CD14-positive monocyte (primary cell): ENCODE measurements around the gene BANK1. TPM values are rescaled to one million over a fixed set of nuclear protein-coding genes. Genes with fewer than 3 reads are reported as not detected.

Source experiments
- DNase-seq, 3 donors: peaks; one replicate each; pipeline ENCODE4 v3.0.0-alpha.2; 2011 to 2022
- H2AFZ ChIP-seq: 2 replicates; pipeline ENCODE4 v1.6.0; 2012; ENCODE audit warnings: mild to moderate bottlenecking, low read depth, low read length, inconsistent platforms; ENCODE audit not compliant: insufficient read depth, poor library complexity, severe bottlenecking
- H3K27ac ChIP-seq, 2 donors: 1 replicate in 1 of 2; 2 replicates in 1 of 2; pipeline ENCODE4 v1.5.1; 2012 to 2013; ENCODE audit warnings: low read length in 2 of 2, control low read depth in 1 of 2, inconsistent platforms in 1 of 2, low read depth in 1 of 2, mild to moderate bottlenecking in 1 of 2
- H3K27me3 ChIP-seq, 2 donors: one replicate each; pipeline versions ENCODE4 v1.6.0 to v1.6.1; 2011 to 2013; ENCODE audit warnings: low read length in 2 of 2; ENCODE audit not compliant: control insufficient read depth in 2 of 2, insufficient read depth in 2 of 2
- H3K36me3 ChIP-seq, 2 donors: replicated peaks in 1 of 2; 1 replicate in 1 of 2; 2 replicates in 1 of 2; pipeline versions ENCODE4 v1.5.1 to v1.6.1; 2012 to 2013; ENCODE audit warnings: low read length in 2 of 2, control low read depth in 1 of 2, inconsistent platforms in 1 of 2, mild to moderate bottlenecking in 1 of 2; ENCODE audit not compliant: insufficient read depth in 2 of 2, control insufficient read depth in 1 of 2
- H3K4me1 ChIP-seq, 2 donors: 1 replicate in 1 of 2; 2 replicates in 1 of 2; pipeline versions ENCODE4 v1.5.1 to v1.6.1; 2012 to 2013; ENCODE audit warnings: low read length in 2 of 2, control low read depth in 1 of 2, inconsistent platforms in 1 of 2, mild to moderate bottlenecking in 1 of 2, moderate library complexity in 1 of 2; ENCODE audit not compliant: insufficient read depth in 2 of 2, control insufficient read depth in 1 of 2
- H3K4me2 ChIP-seq: replicated peaks from 2 replicates; pipeline ENCODE3; 2012; ENCODE audit warnings: low read length, moderate library complexity, mild to moderate bottlenecking; ENCODE audit not compliant: poor library complexity, severe bottlenecking; ENCODE audit errors: extremely low read depth
- H3K4me3 ChIP-seq, 3 experiments: fragments of 200-600 bp in 1 of 3; sonication (generic) in 1 of 3; replicated peaks in 1 of 3; 1 replicate in 2 of 3; 2 replicates in 1 of 3; pipeline ENCODE4 v1.5.1; 2011 to 2013; ENCODE audit warnings: low read length in 3 of 3, mild to moderate bottlenecking in 3 of 3, control low read depth in 2 of 3, low read depth in 2 of 3, inconsistent platforms in 1 of 3, moderate library complexity in 1 of 3
- H3K79me2 ChIP-seq: 2 replicates; pipeline ENCODE4 v1.6.0; 2012; ENCODE audit warnings: mild to moderate bottlenecking, control low read depth, inconsistent platforms, low read length, moderate library complexity; ENCODE audit not compliant: insufficient read depth
- H3K9ac ChIP-seq: 2 replicates; pipeline ENCODE4 v1.6.0; 2017; ENCODE audit warnings: low read length, mild to moderate bottlenecking; ENCODE audit not compliant: insufficient read depth, poor library complexity, severe bottlenecking
- H3K9me3 ChIP-seq, 2 donors: replicated peaks in 1 of 2; 1 replicate in 1 of 2; 2 replicates in 1 of 2; pipeline versions ENCODE4 v1.5.1 to v1.6.1; 2012 to 2013; ENCODE audit warnings: low read length in 2 of 2, control low read depth in 1 of 2; ENCODE audit not compliant: control insufficient read depth in 1 of 2, insufficient read depth in 1 of 2
- H4K20me1 ChIP-seq: 2 replicates; pipeline ENCODE4 v1.6.0; 2012; ENCODE audit warnings: mild to moderate bottlenecking, low read length, control low read depth, moderate library complexity; ENCODE audit not compliant: insufficient read depth
- H3K27ac Mint-ChIP-seq, 7 donors: one replicate each; pipeline ENCODE4 v1.8.0; 2020; ENCODE audit warnings: mild to moderate bottlenecking in 7 of 7, mixed read lengths in 7 of 7, moderate library complexity in 6 of 7, inconsistent platforms in 2 of 7
- H3K27me3 Mint-ChIP-seq, 3 donors: one replicate each; pipeline ENCODE4 v1.8.0; 2021 to 2022; ENCODE audit warnings: low read depth in 3 of 3, mild to moderate bottlenecking in 3 of 3, mixed read lengths in 3 of 3, moderate library complexity in 3 of 3, inconsistent platforms in 1 of 3
- H3K36me3 Mint-ChIP-seq, 2 donors: one replicate each; pipeline ENCODE4 v1.8.0; 2020; ENCODE audit warnings: mixed read lengths in 2 of 2, inconsistent platforms in 1 of 2, mild to moderate bottlenecking in 1 of 2
- H3K4me1 Mint-ChIP-seq: one replicate; pipeline ENCODE4 v1.8.0; 2020; ENCODE audit warnings: mild to moderate bottlenecking, mixed read lengths
- H3K4me3 Mint-ChIP-seq, 2 donors: one replicate each; pipeline ENCODE4 v1.8.0; 2020; ENCODE audit warnings: mild to moderate bottlenecking in 2 of 2, mixed read lengths in 2 of 2, moderate library complexity in 1 of 2
- H3K9me3 Mint-ChIP-seq, 7 donors: one replicate each; pipeline ENCODE4 v1.8.0; 2020 to 2022; ENCODE audit warnings: mixed read lengths in 7 of 7, mild to moderate bottlenecking in 6 of 7, moderate library complexity in 6 of 7, inconsistent platforms in 2 of 7
- CTCF ChIP-seq: fragments of 200-600 bp; IDR thresholded peaks from one replicate; pipeline ENCODE4 v1.8.0; 2022; ENCODE audit warnings: antibody characterized with exemption, mild to moderate bottlenecking
- WGBS: methylation state at CpG from one replicate; pipeline ENCODE4 v1.1.5; 2013; ENCODE audit warnings: missing lambda C conversion rate; ENCODE audit not compliant: insufficient coverage; 5-methylcytosine and 5-hydroxymethylcytosine counted together
- intact Hi-C, 2 donors: fragments of 100-400 bp; cut with micrococcal nuclease; formaldehyde crosslinking; loops; one replicate each; pipeline versions ENCODE4 v1.15.0 to v1.15.1; 2023
- polyA minus RNA-seq: library from RNA; depleted of rRNA, polyadenylated mRNA; stranded (reverse); fragments of >200 nt; gene quantifications from 2 replicates; pipeline ENCODE4 v1.2.3, GENCODE V29; 2012
- polyA plus RNA-seq, 3 donors: library from polyadenylated mRNA; depleted of rRNA in 1 of 3; unstranded in 2 of 3; stranded (reverse) in 1 of 3; fragments of 300-500 nt in 2 of 3; fragments of >200 nt in 1 of 3; fragmentation: Illumina TruSeq in 2 of 3; gene quantifications; 1 replicate in 2 of 3; 2 replicates in 1 of 3; pipeline ENCODE4 v1.2.3, GENCODE V29; 2012 to 2021
- total RNA-seq, 12 experiments: library from RNA in 1 of 12; stranded (reverse) in 1 of 12; fragments of 120-200 nt in 1 of 12; gene quantifications; one replicate each; pipeline ENCODE4 v1.2.4 and lab custom pipeline; 2013 to 2026; ENCODE audit warnings: mixed read lengths in 6 of 12, inconsistent platforms in 1 of 12

Gene BANK1
- 3.9 TPM for total RNA-seq (2013)
- polyA plus RNA-seq (1 to 10 TPM; 2.6 to 5.2 (median 2.9) TPM), polyA minus RNA-seq (1.1 and 1.4 TPM in 2 replicates), total RNA-seq (lab: John Stamatoyannopoulos, UW) (0.42 to 8.4 (median 3.7) reads per million in 11 experiments)

- Histone ChIP-seq H2AFZ (peak within 1 kb of the TSS; percentile 91), H3K4me2 (peak within 1 kb of the TSS; percentile 85), H3K4me3 (peak within 1 kb of the TSS; percentile 58 to 81 (median 79)), H4K20me1 (no peaks in the 10 kb centered on the region), H3K27ac (peak within 1 kb of the TSS; percentile 27 to 81), H3K9me3 (no peaks in the 10 kb centered on the region), H3K79me2 (no peaks in the 10 kb centered on the region), H3K36me3 (no peaks in the 10 kb centered on the region), H3K27me3 (no peaks in the 10 kb centered on the region), H3K9ac (peak within 1 kb of the TSS; percentile 84), H3K4me1 (peaks cover 12 to 19% of the 10 kb centered on the region in 2 donors)
- Mint-ChIP-seq H3K4me3 (peak within 1 kb of the TSS; percentile 87 to 96), H3K27me3 (peaks cover 0 to 2% (median 0%) of the 10 kb centered on the region in 3 donors), H3K4me1 (peaks cover 21% of the 10 kb centered on the region), H3K36me3 (no peaks in the 10 kb centered on the region), H3K9me3 (peaks cover 0 to 4% (median 2%) of the 10 kb centered on the region in 7 donors), H3K27ac (peak within 1 kb of the TSS; percentile 66 to 88 (median 82))
- intact Hi-C loops, result no loop called here
- TF ChIP-seq CTCF, result peak; percentile 30
- under 1% methylated on average over 42 of the region's 44 CpGs for WGBS
- DNase-seq, result peak; percentile 60 to 79 (median 74)
These were observed at the start of gene BANK1 for GRCh38 chr4:101790521-101791181. TSS of gene BANK1 (plus strand) at chr4:101790730. CDS start at chr4:101790881, 151 bp downstream.

- no peaks in the 10 kb centered on the region for H3K27me3 Mint-ChIP-seq
- no peaks in the 10 kb centered on the region for H3K79me2 ChIP-seq
- H3K27ac Mint-ChIP-seq, result no peak overlapping the region
- no peak overlapping the region for H3K9ac ChIP-seq
- H3K4me3 Mint-ChIP-seq, result no peak overlapping the region
- H3K36me3 ChIP-seq, result no peaks in the 10 kb centered on the region
- no peaks in the 10 kb centered on the region for H3K4me1 Mint-ChIP-seq
- H3K4me1 ChIP-seq, result no peaks in the 10 kb centered on the region
- no peaks in the 10 kb centered on the region for H3K9me3 ChIP-seq
- no peaks in the 10 kb centered on the region for H4K20me1 ChIP-seq
- H3K9me3 Mint-ChIP-seq, result peaks cover 2 to 6% (median 4%) of the 10 kb centered on the region in 7 donors
- no peaks in the 10 kb centered on the region for H3K36me3 Mint-ChIP-seq
- no peak overlapping the region for H2AFZ ChIP-seq
- H3K4me3 ChIP-seq, result no peak overlapping the region
- no peak overlapping the region for H3K27ac ChIP-seq
- no peak for TF ChIP-seq CTCF
- no peak overlapping the region for H3K4me2 ChIP-seq
- H3K27me3 ChIP-seq, result no peaks in the 10 kb centered on the region
- WGBS, result no CpG with 5 or more reads among the region's 2 CpGs
- DNase-seq, result no peak
- intact Hi-C loops, result no loop called here
These were observed 36.8 kb upstream of the BANK1 start for GRCh38 chr4:101753721-101754120.
